ENCODE results near the gene FUT7. TPM values are rescaled to one million over a fixed set of nuclear protein-coding genes. Genes with fewer than 3 reads are reported as not detected.

FUT7 gene
- total RNA-seq, 2 donors from 2014 or later: 1.4 to 1.6 TPM

DNA sequence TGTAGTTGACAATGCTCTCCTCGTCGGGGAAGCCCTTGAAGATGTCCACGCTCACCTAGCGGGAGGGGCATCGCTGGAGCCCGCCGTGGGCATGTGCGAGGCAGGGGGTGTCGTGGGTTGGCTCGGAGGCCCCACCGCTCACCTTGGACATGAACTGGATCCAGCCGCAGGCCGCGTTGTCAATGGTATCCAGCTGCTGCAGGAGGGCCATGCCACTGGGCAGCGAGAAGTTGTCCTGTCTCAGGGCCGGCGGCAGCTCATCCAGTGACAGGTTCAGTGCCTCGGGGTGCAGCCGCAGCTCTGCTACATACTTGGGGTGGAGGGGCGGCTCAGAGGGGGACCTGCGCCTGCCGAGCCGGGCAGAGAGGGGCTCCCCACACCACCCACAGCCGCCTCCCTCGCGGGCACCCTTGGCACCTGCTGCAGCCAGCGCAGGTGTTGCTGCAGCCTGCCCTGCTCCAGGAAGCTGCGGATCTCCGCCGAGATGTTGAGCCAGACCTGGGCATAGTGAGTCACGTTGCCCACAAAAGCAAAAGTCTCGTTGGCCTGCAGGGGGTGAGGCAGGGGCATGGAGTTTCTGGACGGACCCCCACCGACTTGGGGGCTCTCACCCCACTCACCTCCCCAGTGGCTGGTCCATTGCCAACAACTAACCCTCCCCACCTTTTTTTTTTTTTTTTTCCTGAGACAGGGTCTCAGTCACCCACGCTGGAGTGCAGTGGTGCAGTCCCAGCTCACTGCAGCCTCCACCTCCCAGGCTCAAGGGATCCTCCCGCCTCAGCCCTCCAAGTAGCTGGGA is 12.9 kb downstream of the FUT7 start:
- ATAC-seq: no peak
- H3K27ac Mint-ChIP-seq: no peak overlapping the region
- H3K9me3 Mint-ChIP-seq: no peaks in the 10 kb centered on the region
- DNase-seq (ENCODE audit: low spot score in 2 of 2): no peak
- no peaks in the 10 kb centered on the region for H3K36me3 Mint-ChIP-seq

DNA sequence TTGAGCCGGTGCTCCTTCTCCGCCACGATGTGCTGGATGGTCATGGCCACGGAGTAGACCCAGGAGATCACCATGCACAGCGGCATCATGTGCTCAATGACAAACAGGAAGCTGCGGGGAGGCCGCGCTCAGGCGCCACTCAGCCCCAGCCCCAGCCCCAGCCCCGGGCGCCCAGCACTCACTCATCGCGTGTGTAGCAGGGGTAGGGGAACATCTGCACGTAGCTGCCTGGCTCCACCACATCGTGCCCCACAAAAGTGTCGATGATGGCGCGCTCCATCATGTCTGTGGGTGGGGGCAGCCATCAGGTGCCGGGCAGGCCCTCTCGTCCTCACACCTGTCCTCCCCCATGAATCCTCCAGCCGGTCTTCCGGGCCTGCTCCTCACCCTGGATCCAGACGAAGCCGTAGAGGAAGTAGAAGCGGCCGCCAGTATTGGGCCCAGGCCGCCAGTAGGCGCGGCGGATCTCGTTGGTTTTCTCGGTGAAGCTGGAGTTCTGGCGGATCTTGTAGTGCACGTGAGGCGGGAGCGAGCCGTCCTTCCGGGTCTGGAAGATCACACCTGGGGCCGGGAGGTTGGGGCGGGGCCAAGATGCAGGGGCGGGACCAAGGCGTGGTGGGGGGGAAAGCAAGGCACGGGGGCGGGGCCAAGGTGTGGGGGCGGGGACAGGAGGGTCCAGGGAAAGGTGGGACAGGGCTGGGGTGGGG is 13.9 kb downstream of the FUT7 start:
- Mint-ChIP-seq H3K36me3 (no peaks in the 10 kb centered on the region), H3K27ac (no peak overlapping the region), H3K9me3 (no peaks in the 10 kb centered on the region)
- DNase-seq (ENCODE audit: low spot score in 2 of 2) (no peak), ATAC-seq (no peak)

DNA sequence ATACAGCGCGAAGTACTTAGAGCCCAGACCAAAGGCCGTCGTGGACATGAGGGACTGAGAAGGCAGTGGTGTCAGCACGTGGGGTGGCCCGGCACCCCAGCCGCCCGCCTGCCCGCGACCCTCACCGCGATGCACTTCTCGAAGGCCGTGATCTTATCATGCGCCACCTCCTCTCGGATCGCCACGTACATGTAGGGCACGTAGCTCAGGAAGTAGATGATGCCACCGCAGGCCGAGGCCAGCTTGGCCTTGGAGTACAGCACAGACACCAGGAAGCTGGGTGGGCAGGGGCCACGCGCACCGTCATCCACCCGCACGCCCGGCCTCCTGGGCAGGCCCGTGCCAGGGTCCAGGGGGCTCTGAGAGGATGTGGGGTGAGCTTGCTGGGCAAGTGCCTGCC is 14.8 kb downstream of the FUT7 start:
- Mint-ChIP-seq H3K9me3 (no peaks in the 10 kb centered on the region), H3K27ac (no peak overlapping the region), H3K36me3 (no peaks in the 10 kb centered on the region)
- DNase-seq (ENCODE audit: low spot score in 2 of 2) (no peak), ATAC-seq (no peak)

DNA sequence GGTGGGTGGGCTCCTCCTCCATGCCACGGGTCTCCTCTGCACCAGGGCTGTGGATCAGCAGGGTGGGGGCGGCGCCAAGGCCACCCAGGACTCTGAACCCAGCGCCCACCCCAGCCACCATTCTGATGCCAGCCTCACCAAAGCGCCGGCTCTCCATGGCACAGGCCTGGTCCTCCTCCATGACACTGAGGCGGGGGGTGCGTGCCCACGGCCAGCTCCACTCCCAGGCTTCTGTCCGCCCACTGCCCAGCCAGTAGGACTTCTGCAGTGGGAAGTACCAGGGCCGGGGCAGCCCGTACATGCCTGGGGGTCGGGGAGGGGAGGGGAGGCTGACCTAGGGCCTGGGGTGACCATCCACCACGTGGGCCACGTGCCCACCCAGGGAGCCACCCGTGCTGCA is 15.5 kb downstream of the FUT7 start:
- Mint-ChIP-seq H3K9me3 (no peaks in the 10 kb centered on the region), H3K36me3 (no peaks in the 10 kb centered on the region), H3K27ac (no peak overlapping the region)
- ATAC-seq (no peak), DNase-seq (ENCODE audit: low spot score in 2 of 2) (no peak)

DNA sequence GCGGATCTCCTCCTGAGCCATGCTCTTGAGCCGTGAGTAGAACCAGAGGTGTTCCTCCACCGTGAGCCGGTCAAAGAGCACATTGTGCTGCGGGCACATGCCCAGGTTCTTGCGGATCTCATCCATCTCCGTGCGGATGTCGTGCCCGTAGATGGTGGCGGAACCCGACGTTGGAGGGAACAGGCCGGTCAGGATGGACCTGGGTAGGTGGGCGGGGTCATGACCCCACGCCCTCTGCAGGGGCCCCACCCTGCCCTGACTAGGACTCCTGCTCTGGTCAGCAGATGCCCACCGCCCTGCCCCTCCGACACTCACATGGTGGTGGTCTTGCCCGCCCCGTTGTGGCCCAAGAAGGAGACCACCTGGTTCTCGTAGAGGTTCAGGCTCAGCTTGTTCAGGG is 15.9 kb downstream of the FUT7 start:
- Mint-ChIP-seq H3K27ac (no peak overlapping the region), H3K36me3 (no peaks in the 10 kb centered on the region), H3K9me3 (no peaks in the 10 kb centered on the region)
- DNase-seq (ENCODE audit: low spot score in 2 of 2): no peak
- ATAC-seq: no peak

DNA sequence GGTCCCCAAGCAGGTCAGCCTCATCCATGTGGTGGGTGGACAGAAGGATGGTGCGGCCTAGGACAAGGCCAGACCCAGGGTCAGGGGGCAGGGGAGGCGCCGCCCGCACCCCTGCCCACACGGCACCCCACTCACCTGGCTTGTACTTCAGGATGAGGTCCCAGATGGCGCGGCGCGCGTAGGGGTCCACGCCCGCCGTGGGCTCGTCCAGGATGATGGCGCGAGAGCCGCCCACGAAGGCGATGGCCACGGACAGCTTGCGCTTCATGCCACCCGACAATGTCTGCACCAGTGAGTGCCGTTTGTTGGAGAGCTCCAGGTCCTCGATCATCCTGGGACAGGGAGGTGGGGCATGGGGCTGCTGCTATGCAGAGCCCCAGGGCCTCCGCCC is 16.4 kb downstream of the FUT7 start:
- no peaks in the 10 kb centered on the region for H3K36me3 Mint-ChIP-seq
- no peak for DNase-seq (ENCODE audit: low spot score in 2 of 2)

DNA sequence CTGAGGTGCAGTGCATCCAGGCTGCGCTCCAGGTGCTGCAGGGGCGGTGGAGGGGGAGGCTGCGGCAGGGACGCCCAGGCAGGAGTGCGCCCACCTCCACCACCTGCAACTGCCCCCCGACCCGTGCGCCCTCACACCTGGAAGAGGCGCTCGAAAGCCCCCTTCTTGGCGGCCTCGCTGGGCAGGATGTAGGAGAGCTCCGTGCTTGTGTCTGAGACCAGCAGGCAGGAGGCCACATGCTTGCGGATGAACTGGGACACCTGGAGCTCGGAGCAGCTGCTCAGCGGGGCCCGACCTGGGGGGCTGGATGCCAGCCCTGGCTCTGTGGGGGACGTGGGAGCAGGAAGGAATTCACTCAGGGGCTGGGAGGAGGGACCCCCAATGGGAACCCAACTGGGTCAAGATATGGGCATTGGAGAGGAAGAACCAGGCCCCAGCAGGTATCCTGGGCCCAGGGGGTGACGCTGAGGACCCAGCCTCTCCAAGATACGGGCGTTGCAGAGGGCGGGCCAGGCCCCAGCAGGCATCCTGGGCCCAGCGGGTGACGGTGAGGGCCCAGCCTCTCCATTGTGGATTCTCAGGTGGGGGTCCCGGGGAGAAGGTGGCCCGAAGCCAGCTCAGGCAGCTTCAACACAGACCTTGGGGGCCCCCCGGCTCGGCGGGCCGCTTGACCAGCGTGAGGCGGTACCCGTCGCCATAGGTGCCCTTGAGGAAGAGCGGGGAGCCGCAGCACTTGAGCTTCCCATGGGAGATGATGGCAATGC is 16.9 kb downstream of the FUT7 start:
- DNase-seq (ENCODE audit: low spot score in 2 of 2): no peak
- H3K9me3 Mint-ChIP-seq: no peaks in the 10 kb centered on the region
- no peaks in the 10 kb centered on the region for H3K36me3 Mint-ChIP-seq
- H3K27ac Mint-ChIP-seq: no peak overlapping the region
- no peak for ATAC-seq

More for the DNA sequence above, 16.4 kb downstream of the FUT7 start:
- H3K27ac Mint-ChIP-seq: no peak overlapping the region
- ATAC-seq: no peak
- no peaks in the 10 kb centered on the region for H3K9me3 Mint-ChIP-seq

DNA sequence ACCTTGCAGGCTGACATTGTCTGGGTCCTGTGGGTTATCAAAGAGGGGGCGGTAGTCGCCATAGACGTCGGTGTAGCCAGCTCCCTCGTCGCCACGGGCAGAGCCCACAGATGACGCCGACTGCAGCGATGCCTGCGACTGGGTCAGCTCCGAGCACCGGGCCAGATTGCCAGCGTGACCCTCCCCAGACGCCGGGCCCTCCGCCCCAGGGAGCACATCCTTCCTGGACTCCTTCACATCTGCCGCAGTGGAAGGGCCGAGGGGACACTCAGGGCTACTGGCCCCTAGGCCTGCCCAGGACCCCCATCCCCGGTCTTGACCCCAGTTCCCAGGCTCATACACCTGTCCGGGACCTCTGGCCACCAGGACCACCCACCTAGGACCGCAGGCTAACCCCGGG is 17.7 kb downstream of the FUT7 start:
- Mint-ChIP-seq H3K27ac (no peak overlapping the region), H3K9me3 (no peaks in the 10 kb centered on the region), H3K36me3 (no peaks in the 10 kb centered on the region)
- no peak for DNase-seq (ENCODE audit: low spot score in 2 of 2)
- no peak for ATAC-seq

DNA sequence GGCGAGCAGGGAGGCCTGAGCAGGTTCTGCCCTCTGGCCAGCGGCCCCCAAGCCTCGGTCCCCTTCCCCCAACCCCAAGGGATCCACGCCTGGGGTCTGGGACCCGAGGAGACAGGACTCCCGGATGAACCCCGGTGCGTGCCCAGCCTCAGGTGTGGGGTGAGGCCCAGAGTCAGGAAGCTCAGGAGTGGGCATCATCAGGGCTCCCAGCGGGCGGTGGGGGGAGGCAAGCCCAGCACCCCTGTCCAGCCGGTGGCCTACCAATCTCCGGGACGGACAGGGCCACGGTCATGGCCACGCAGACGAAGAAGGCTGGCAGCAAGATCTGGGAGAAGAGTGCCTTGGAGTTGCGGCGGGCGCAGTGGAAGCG is 18.3 kb downstream of the FUT7 start:
- ATAC-seq: no peak
- H3K9me3 Mint-ChIP-seq: no peaks in the 10 kb centered on the region

DNA sequence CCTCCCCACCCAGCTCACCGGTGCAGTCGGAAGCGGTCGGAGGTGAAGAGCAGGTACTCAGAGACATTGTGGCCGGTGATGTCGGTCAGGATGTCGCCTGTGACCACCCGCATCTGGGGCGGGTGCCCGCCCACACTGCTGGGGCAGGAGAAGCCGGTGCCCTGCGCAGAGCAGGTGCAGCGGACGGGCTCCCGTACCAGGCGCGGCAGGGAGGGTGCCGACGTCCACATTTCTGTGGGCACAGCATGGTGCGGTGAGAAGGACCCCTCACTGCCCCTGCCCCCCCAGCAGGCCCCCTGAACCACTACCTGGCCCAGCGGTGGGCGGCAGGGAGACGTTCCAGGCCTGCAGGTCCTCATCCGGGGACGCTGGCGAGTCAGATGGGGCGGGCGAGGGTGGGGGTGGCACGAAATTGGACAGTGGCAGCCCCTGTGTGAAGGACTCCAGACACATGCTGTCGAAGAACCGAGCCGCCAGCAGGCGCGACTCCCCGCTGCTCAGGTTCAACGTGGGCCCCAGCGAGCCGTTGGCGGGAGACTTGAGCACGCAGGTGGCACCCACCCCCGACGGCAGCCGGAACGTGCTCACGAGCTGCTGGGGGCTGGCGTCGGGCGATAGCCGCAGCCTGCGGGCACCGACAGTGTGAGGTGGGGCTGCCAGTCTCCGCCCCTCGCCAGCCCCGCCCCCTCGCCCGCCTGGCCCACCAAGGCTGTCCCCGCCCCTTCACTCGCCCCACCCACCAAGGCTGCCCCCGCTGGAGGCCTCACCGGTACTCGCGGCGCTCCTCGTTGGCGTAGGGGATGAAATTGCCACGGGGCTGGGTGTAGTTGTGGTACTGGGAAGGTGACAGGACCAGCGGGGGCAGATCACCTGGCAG is 19.0 kb downstream of the FUT7 start:
- no peak overlapping the region for H3K27ac Mint-ChIP-seq
- no peak for ATAC-seq
- no peaks in the 10 kb centered on the region for H3K36me3 Mint-ChIP-seq
- no peak for DNase-seq (ENCODE audit: low spot score in 2 of 2)
- H3K9me3 Mint-ChIP-seq: no peaks in the 10 kb centered on the region

More for the DNA sequence above, 18.3 kb downstream of the FUT7 start:
- DNase-seq (ENCODE audit: low spot score in 2 of 2): no peak
- H3K36me3 Mint-ChIP-seq: no peaks in the 10 kb centered on the region
- no peak overlapping the region for H3K27ac Mint-ChIP-seq

DNA sequence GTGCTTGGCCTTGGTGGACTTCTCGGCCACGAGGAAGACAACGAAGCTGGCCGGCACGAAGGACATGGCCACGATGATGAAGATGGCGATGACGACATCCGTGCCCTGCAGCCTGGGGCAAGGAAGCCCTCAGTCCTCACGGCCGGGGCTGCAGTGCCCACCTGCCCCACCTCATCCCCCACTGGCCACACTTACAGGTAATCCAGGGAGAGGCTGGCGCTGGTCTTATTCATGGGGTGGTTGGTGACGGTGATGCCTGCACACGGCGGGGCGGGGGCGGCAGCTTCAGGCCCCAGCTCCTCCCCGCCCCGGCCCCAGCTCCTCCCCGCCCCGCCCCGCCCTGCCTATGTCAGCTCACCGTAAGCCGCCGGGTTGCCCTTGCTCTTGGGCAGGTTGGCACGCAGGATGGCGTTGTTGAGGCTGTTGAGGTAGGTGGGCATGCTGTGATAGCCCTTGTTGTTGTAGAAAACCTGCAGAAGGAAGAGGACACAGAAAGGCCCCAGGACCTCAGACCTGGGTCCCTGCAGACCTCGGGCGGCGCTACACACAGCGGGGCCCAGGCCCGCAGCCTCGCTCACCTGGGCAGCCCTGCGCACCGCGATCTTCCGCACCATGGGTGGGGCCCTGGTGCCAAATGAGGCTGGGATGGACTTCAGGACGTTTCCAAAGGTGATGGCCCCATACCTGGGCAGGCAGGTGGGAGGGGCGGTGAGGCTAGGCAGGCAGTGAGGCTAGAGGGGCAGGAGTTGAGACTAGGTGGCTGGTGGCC is 19.8 kb downstream of the FUT7 start:
- no peak for DNase-seq (ENCODE audit: low spot score in 2 of 2)
- H3K9me3 Mint-ChIP-seq: no peaks in the 10 kb centered on the region
- no peak for ATAC-seq
- H3K27ac Mint-ChIP-seq: no peak overlapping the region
- H3K36me3 Mint-ChIP-seq: no peaks in the 10 kb centered on the region

DNA sequence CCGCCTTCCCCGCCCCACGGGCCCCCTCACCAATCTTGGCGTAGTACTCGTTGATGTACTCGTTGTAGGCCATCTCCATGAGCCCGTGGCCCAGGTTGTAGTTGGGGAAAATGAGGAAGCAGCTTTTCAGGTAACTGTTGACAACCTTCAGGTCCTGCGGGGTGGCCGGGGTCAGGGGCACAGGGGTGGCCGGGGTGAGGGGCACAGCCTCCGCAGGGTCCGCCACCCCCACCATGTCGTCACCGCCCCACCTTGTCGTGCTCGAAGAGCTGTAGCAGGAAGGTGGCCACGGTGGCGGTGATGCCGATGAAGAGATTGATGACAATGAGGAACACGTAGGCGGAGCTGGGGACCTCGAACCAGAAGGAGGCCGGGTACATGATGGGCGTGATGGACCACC is 20.7 kb downstream of the FUT7 start:
- Mint-ChIP-seq H3K9me3 (no peaks in the 10 kb centered on the region), H3K36me3 (no peaks in the 10 kb centered on the region), H3K27ac (no peak overlapping the region)
- DNase-seq (ENCODE audit: low spot score in 2 of 2) (no peak), ATAC-seq (no peak)

DNA sequence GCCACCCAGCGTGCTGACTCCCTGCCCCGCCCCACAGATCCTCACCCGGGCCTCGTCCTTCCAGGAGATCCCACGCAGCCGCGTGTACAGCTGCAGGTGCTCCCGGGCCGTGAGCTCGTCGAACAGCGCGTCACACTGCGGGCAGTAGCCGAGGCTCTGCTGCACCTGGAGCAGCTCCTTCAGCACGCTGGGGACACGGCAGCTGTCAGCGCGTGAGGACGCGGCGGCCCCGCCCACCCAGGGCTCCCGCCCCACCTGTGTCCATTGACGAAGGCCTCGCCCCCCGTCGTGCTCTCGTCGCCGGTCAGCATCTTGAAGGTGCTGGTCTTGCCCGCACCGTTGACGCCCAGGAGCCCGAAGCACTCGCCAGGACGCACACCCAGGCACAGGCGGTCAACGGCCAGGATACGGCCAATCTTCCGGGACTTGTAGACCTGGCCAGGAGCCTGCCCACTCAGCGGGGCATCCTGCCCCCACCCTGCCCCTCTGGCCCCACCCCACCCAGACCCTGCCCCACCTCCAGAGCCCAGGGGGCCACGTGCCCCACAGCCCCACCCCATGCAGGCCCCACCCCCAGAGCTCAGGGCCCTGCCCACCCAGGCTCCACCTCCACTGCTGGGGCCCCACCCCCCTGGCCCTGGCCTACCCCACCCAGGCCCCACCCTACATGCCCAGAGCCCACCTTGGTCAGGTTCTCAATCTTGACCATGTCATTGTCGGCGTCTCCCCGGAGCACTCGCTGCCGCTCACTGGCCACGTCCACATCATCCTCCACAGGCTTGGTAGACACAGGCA is 21.8 kb downstream of the FUT7 start:
- Mint-ChIP-seq H3K27ac (no peak overlapping the region), H3K36me3 (no peaks in the 10 kb centered on the region), H3K9me3 (no peaks in the 10 kb centered on the region)
- DNase-seq (ENCODE audit: low spot score in 2 of 2) (no peak), ATAC-seq (no peak)

DNA sequence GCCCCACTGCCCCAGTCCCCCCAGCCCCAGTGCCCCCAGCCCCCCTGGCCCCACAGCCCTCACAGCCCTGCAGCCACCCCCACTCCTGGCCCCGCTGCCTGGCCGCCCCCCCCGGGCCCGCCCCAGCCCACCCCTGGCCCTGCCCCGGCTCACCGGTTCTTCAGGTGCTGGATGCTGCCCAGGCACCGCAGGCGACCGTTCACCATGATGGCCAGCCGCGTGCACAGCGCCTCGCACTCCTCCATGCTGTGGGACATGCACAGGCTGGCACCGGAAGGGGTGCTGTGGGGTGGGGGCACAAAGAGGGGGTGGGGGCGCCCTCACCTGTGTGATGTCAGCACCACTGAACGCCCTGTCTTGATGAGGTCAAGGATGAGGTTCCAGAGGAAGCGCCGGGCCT is 22.7 kb downstream of the FUT7 start:
- no peak for DNase-seq (ENCODE audit: low spot score in 2 of 2)
- H3K36me3 Mint-ChIP-seq: no peaks in the 10 kb centered on the region
- ATAC-seq: no peak
- no peak overlapping the region for H3K27ac Mint-ChIP-seq
- H3K9me3 Mint-ChIP-seq: no peaks in the 10 kb centered on the region

DNA sequence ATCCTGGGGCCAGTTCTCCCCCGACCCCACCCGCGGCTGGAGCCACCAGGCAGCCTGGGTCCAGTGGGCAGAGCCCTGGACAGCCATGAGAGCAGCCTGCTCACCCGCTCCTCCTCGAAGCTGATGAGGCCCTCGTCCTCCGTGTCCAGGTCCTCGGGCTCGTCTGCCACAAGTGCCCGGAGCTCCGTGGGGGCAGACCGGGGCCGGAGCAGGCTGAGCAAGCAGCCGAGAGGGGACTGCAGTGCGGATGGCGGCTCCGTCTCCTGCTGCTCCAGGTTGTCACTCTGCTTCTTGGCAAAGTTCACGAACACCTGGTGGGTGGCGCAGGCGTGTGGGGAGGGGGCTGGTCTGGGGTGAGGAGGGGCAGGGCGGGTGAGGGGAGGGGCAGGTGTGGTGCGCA is 23.6 kb downstream of the FUT7 start:
- H3K27ac Mint-ChIP-seq: no peak overlapping the region
- no peaks in the 10 kb centered on the region for H3K9me3 Mint-ChIP-seq
- ATAC-seq: no peak

More for the DNA sequence above, 23.6 kb downstream of the FUT7 start:
- no peak for DNase-seq (ENCODE audit: low spot score in 2 of 2)
- no peaks in the 10 kb centered on the region for H3K36me3 Mint-ChIP-seq
